A673 (cell line): ENCODE results near the gene NSUN2. TPM values are rescaled to one million over a fixed set of nuclear protein-coding genes. Genes with fewer than 3 reads are reported as not detected.

ENCODE experiments used
- BruUV-seq: library from RNA; stranded (reverse); fragments of 400-500 nt; replicated peaks from 2 replicates; lab custom pipeline; 2021; lab: Mats Ljungman, UMichigan
- CTCF ChIA-PET: fragments of 300-600 bp; sonication (Branson Sonifier 250); formaldehyde crosslinking; loops from one replicate; lab custom pipeline; 2022; ENCODE audit warnings: antibody characterized with exemption; lab: Charles Lee
- POLR2A ChIA-PET: fragments of 300-600 bp; sonication (Branson Sonifier 250); formaldehyde crosslinking; loops from one replicate; lab custom pipeline; 2022; ENCODE audit warnings: antibody characterized with exemption; ENCODE audit not compliant: low non-redundant PET; lab: Charles Lee
- DNase-seq: peaks from one replicate; pipeline ENCODE4 v3.0.0-alpha.2; 2015; ENCODE audit warnings: low spot score
- H3K27ac ChIP-seq: fragments of 200-600 bp; sonication (generic); 2 replicates; pipeline ENCODE4 v1.5.1; 2016; ENCODE audit warnings: mixed run types, low read depth, mild to moderate bottlenecking, mixed read lengths, antibody characterized with exemption, low read length; ENCODE audit not compliant: poor library complexity, severe bottlenecking
- H3K27me3 ChIP-seq: fragments of 200-600 bp; sonication (generic); replicated peaks from 2 replicates; pipeline ENCODE4 v1.6.1; 2017; ENCODE audit warnings: mixed run types, low read depth, mild to moderate bottlenecking, mixed read lengths, antibody characterized with exemption, low read length; ENCODE audit not compliant: insufficient read depth, poor library complexity
- H3K36me3 ChIP-seq: fragments of 200-600 bp; sonication (generic); 2 replicates; pipeline ENCODE4 v1.6.1; 2016; ENCODE audit warnings: mixed run types, mild to moderate bottlenecking, mixed read lengths, antibody characterized with exemption, low read length; ENCODE audit not compliant: insufficient read depth, poor library complexity, severe bottlenecking
- H3K4me1 ChIP-seq: fragments of 200-600 bp; sonication (generic); 2 replicates; pipeline ENCODE4 v1.6.1; 2017; ENCODE audit warnings: mixed run types, mild to moderate bottlenecking, mixed read lengths, antibody characterized with exemption, low read length; ENCODE audit not compliant: insufficient read depth, poor library complexity, severe bottlenecking
- H3K4me3 ChIP-seq: fragments of 200-600 bp; sonication (generic); 2 replicates; pipeline ENCODE4 v1.5.1; 2016; ENCODE audit warnings: low read depth, mixed run types, mild to moderate bottlenecking, mixed read lengths, low read length; ENCODE audit not compliant: poor library complexity, severe bottlenecking
- H3K9me3 ChIP-seq: fragments of 200-600 bp; sonication (generic); 2 replicates; pipeline ENCODE4 v1.6.1; 2016; ENCODE audit warnings: mixed run types, low read depth, mild to moderate bottlenecking, mixed read lengths, antibody characterized with exemption, low read length; ENCODE audit not compliant: poor library complexity, severe bottlenecking
- CTCF ChIP-seq: fragments of 300-800, 200-600 bp; sonication (generic); conservative IDR thresholded peaks from 2 replicates; pipeline ENCODE4 v1.5.1; 2017; ENCODE audit warnings: low read depth, mild to moderate bottlenecking, antibody characterized with exemption, low read length, moderate library complexity, mixed read lengths
- EZH2 ChIP-seq: fragments of 200-600 bp; sonication (generic); IDR thresholded peaks from 2 replicates; pipeline ENCODE4 v1.6.1; 2017; ENCODE audit warnings: borderline replicate concordance, low read depth, mild to moderate bottlenecking, mixed read lengths, antibody characterized with exemption, low read length; ENCODE audit not compliant: poor library complexity, severe bottlenecking
- intact Hi-C: fragments of 100-400 bp; cut with micrococcal nuclease; formaldehyde crosslinking; loops from one replicate; pipeline ENCODE4 v1.10.0; 2022; ENCODE audit not compliant: unreplicated experiment
- total RNA-seq: library from RNA; stranded (reverse); gene quantifications from 2 replicates; pipeline ENCODE4 v1.2.3, GENCODE V29; 2021

NSUN2 gene
- total RNA-seq, 1 experiment from 2014 or later: 111 TPM

GRCh38 chr5:6606884-6607558 lies 25.8 kb downstream of the NSUN2 start:
- CTCF ChIA-PET: no interaction called here

GRCh38 chr5:6604946-6605345 lies 27.9 kb downstream of the NSUN2 start:
- BruUV-seq: no TSS peak

More at GRCh38 chr5:6606884-6607558, 25.8 kb downstream of the NSUN2 start:
- H3K27ac ChIP-seq: no peak overlapping the region
- DNase-seq: no peak
- no TSS peak for BruUV-seq
- TF ChIP-seq CTCF (no peak), EZH2 (no peak)
- H3K9me3 ChIP-seq: no peaks in the 10 kb centered on the region
- intact Hi-C loops: no loop called here
- no peak overlapping the region for H3K4me3 ChIP-seq
- POLR2A ChIA-PET: no interaction called here
- no peaks in the 10 kb centered on the region for H3K4me1 ChIP-seq
- H3K27me3 ChIP-seq: no peaks in the 10 kb centered on the region
- H3K36me3 ChIP-seq: peaks cover 91% of the 10 kb centered on the region

GRCh38 chr5:6604341-6604740 lies 28.5 kb downstream of the NSUN2 start:
- peaks cover 92% of the 10 kb centered on the region for H3K36me3 ChIP-seq

More at GRCh38 chr5:6604946-6605345, 27.9 kb downstream of the NSUN2 start:
- peaks cover 93% of the 10 kb centered on the region for H3K36me3 ChIP-seq
- H3K9me3 ChIP-seq: no peaks in the 10 kb centered on the region
- POLR2A ChIA-PET: no interaction called here
- no peak for DNase-seq
- no peak overlapping the region for H3K27ac ChIP-seq
- no peak overlapping the region for H3K4me3 ChIP-seq
- intact Hi-C loops: no loop called here
- CTCF ChIA-PET: no interaction called here
- H3K27me3 ChIP-seq: no peaks in the 10 kb centered on the region
- no peak for TF ChIP-seq EZH2
- H3K4me1 ChIP-seq: no peaks in the 10 kb centered on the region

More at GRCh38 chr5:6604341-6604740, 28.5 kb downstream of the NSUN2 start:
- TF ChIP-seq CTCF: no peak
- TF ChIP-seq EZH2: no peak
- DNase-seq: no peak
- no peaks in the 10 kb centered on the region for H3K27me3 ChIP-seq
- no peak overlapping the region for H3K27ac ChIP-seq
- ChIA-PET POLR2A (no interaction called here), CTCF (no interaction called here)
- intact Hi-C loops: no loop called here
- no peak overlapping the region for H3K4me3 ChIP-seq
- BruUV-seq: no TSS peak
- H3K4me1 ChIP-seq: no peaks in the 10 kb centered on the region
- no peaks in the 10 kb centered on the region for H3K9me3 ChIP-seq
